G401 (cell line): ENCODE results near the gene DDX60. TPM values are rescaled to one million over a fixed set of nuclear protein-coding genes. Genes with fewer than 3 reads are reported as not detected.
A peak's percentile ranks its signal among the peaks of the same experiment; 100 is the strongest.
"Not testable (repeated sequence)": the region's sequence is repeated elsewhere in the genome, so short reads cannot be mapped to it uniquely, and the experiment has no call there.

Source experiments
- DNase-seq: peaks from one replicate; pipeline ENCODE4 v3.0.0-alpha.2; 2015; ENCODE audit warnings: low spot score
- in situ Hi-C: cut with HindIII; loops from 2 replicates; pipeline ENCODE4 v1.10.0; 2016; ENCODE audit warnings: low sequenced_read_pairs, mixed read lengths
- total RNA-seq: library from RNA; depleted of rRNA; stranded (reverse); fragments of >200 nt; shearing (Covaris generic); gene quantifications from 2 replicates; pipeline ENCODE4 v1.2.3, GENCODE V29; 2014

The DDX60 gene
- total RNA-seq, 1 experiment from 2014 or later = not detected

GRCh38 chr4:168221301-168221700 lies 97.3 kb downstream of the DDX60 start:
- no peak for DNase-seq
- in situ Hi-C loops = no loop called here

- no peak for DNase-seq
- in situ Hi-C loops = no loop called here
Observed at GRCh38 chr4:168220893-168221292, 97.7 kb downstream of the DDX60 start.

DNA sequence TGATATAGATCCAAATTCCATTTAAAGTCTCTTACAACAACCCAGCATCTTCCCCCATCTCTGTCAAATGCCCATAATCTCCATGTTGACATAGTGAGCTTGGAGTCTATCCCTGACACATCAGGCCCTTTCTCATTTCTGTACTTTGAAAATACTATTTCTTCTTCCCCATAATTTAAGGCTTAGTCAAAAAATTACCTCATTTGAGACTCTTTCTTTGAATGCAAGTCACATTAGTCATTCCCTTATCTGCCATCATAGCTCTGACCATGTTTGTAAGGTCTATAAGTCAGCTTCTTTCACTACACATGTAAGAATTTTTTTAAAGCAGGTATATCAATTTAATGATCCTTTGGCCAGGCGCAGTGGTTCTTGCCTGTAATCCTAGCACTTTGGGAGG lies 99.9 kb downstream of the DDX60 start:
- in situ Hi-C loops = no loop called here
- no peak for DNase-seq

GRCh38 chr4:168213511-168213910 lies 105.0 kb downstream of the DDX60 start:
- DNase-seq, in situ Hi-C loops: not testable (repeated sequence)

GRCh38 chr4:168212656-168213055 lies 105.9 kb downstream of the DDX60 start:
- DNase-seq = no peak
- in situ Hi-C loops = no loop called here

DNA sequence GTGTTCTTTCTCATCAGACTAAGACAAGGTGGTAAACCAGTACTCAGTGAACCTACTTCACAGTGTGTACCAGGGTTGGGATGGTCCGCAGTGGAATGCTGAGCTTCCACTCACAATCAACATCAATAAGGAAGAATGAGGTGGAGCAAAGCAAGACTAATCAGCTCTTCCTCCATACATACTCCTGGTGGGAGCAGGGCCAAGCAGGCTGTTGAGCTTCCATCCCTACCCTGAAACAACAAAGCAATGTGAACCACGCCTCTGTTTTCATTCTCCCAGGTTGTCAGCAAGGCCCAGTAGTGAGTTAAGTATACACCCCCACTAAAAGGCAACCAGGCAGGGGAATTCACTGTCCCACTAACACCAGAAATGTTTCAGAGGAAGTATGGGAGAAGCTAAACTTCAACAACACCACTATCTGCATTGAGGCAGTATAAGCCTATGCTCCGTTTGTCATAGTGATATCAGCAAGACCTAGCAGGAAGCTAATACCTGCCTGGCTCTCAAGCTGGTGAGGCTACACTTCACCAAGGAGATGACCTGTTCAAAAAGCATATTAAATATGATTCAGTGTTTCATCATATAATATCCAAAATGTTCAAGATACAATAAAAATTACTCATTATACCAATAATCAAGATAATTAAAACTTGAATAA lies 109.5 kb downstream of the DDX60 start:
- in situ Hi-C loops = no loop called here
- DNase-seq = no peak

DNA sequence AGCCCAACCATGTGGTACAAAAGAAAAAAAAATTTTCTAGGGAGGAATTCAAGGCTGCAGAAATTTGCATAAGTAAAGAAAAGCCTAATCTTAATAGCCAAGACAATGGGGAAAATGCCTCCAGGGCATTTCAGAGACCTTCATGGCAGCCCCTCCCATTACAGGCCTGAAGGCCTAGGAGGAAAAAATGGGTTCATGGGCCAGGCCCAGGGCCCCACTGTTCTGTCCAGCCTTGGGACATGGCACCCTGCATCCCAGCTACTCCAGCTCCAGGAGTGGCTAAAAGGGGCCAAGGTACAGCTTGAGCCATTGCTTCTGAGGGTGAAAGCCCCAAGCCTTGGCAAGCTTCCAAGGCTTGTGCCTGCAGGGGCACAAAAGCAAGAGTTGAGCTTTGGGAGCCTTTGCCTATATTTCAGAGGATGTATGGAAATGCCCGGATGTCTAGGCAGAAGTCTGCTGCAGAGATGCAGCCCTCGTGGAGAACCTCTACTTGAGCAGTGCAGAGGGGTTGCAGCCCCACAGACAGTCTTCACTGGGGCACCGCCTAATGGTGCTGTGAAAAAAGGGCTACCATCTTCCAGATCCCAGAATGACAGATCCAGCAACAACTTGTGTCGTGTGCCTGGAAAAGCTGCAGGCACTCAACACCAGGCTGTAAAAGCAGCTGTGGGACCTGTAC lies 115.2 kb downstream of the DDX60 start:
- no peak for DNase-seq
- in situ Hi-C loops = no loop called here

- DNase-seq = no peak
- in situ Hi-C loops = no loop called here
Observed at GRCh38 chr4:168200685-168201084, 117.9 kb downstream of the DDX60 start.

DNA sequence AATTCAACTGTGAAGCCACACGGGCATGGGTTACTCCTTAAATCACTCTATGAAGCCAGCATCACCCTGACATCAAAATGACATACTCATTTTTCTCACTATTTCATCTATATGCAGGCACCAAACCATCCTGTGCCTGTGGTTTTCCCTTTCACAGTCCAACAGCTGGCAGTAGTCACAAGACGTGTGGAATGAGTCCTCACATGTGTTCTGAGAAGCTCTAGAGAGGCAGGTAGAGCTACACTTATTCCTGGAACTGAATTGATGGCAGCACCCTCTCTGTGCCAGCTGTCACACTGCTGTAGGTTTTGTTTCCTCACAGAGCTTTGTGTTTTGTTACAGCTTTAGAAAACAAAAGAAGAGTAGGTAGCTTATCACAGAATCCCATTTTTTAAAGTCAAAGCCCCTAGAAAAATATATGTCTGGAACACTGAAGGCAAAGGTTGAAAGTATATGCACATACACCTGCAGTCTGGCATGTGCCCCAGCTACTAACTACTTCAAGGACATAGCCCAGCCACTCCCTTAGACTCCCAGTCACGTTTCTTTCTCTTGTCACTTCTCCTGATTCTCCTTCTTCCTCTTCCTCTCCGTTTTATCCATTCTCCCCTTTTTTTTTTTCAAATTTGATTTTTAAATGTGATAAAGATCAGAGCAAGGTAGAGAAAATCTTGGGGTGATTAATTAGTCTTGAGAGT lies 119.1 kb downstream of the DDX60 start:
- no peak for DNase-seq
- in situ Hi-C loops = no loop called here

DNA sequence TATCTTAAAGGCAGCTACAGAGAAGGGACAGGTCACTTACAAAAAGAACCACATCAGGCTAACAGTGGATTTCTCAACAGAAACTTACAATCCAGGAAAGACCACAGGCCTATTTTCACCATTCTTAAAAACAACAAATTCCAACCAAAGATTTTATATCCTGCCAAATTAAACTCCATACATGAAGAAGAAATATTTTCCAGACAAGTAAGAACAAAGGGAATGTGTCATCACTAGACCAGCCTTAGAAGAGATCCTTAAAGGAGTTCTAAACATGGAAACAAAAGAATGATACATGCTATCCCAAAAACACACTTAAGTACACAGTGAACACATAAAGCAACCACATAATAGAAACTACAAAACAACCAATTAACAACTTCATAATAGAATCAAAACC lies 120.6 kb downstream of the DDX60 start:
- in situ Hi-C loops = no loop called here
- no peak for DNase-seq

DNA sequence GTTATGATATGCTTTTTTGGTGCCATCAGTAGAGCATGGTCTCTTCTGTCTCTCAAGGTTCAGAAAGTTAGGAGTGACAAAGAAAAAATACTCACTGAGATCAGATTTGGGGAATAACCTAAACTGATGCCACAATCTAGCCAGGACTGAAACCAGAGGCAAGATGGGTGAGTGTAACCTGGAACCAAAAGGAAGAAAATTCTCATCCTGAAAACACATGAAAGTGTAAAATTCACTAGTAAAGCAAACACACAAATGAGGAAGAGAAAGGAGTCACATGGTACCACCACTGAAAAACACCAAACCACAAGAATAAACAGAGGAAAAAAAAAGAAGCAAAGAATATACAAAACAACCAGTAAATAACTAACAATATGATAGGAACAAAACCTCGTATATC lies 129.8 kb downstream of the DDX60 start:
- no peak for DNase-seq
- in situ Hi-C loops = no loop called here

DNA sequence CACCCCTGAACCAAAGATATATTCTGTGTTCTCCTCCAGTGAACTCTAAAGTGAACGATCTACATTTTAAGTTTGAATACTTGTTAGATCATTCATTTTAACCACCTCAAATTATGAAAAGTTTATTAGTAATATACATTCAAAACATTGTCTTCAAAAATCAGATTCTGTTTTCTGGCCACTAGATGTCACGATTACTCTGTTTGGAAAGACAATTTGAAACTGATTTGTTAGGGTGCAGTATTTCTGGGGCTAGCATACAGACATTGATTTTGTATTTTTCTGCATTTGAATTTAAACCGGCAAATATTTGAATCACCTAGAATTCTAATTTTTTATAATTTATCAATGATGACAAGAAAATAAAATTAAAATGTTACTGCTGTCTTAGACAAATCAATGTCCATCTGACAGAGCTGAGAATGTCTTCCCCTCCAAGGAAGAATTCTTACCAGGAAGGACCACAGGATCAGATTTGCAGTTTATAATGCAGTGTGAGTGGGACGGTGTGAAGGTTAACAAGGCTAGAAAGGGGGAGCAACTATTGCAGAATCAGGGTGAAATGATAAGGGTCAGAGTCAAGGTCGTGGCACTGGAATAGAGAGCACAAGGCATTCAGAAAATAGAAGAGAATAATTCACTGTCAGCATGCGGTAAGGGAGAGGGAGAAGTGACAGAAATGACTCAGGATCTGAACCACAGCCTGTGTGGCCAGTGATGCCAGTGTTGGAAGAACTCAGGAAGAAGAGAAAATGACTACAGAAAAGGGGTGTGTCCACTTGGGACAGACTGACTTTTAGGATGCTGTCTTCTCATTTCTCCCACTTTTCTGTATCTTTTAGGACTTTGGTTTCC lies 134.6 kb downstream of the DDX60 start:
- peak; percentile 26 for DNase-seq
- in situ Hi-C loops = no loop called here

- in situ Hi-C loops = no loop called here
Observed at GRCh38 chr4:168177546-168178149, 140.9 kb downstream of the DDX60 start.

GRCh38 chr4:168174308-168174707 lies 144.2 kb downstream of the DDX60 start:
- no peak for DNase-seq
- in situ Hi-C loops = no loop called here

More at GRCh38 chr4:168177546-168178149, 140.9 kb downstream of the DDX60 start:
- DNase-seq = no peak

- in situ Hi-C loops = no loop called here
- no peak for DNase-seq
Observed at GRCh38 chr4:168167714-168168284, 150.8 kb downstream of the DDX60 start.
